Astrocyte of the spinal cord (primary cell): Measurements from ENCODE around the gene MORF4L1.

Source experiments
- DNase-seq: peaks from one replicate; pipeline ENCODE4 v3.0.0; 2011; ENCODE audit warnings: low read depth, low spot score
- H3K4me3 ChIP-seq: 2 replicates; pipeline ENCODE4 v1.5.1; 2011; ENCODE audit warnings: low read depth, mild to moderate bottlenecking, low read length, moderate library complexity
- CTCF ChIP-seq: IDR thresholded peaks from 2 replicates; pipeline ENCODE4 v1.5.1; 2012; ENCODE audit warnings: low read depth, mild to moderate bottlenecking, low read length, inconsistent platforms
- in situ Hi-C: cut with HindIII; loops from 2 replicates; pipeline ENCODE4 v1.10.0; 2017; ENCODE audit warnings: low sequenced_read_pairs

Gene MORF4L1

GRCh38 chr15:78921517-78921916 lies 48.8 kb downstream of the MORF4L1 start:
- TF ChIP-seq CTCF = no peak
- in situ Hi-C loops = no loop called here
- no peak for DNase-seq
- H3K4me3 ChIP-seq = no peak overlapping the region

- in situ Hi-C loops = no loop called here
Observed at GRCh38 chr15:78921940-78922339, 49.2 kb downstream of the MORF4L1 start.

GRCh38 chr15:78922527-78922926 lies 49.8 kb downstream of the MORF4L1 start:
- H3K4me3 ChIP-seq = no peak overlapping the region
- no peak for TF ChIP-seq CTCF
- in situ Hi-C loops = no loop called here
- DNase-seq = no peak

More at GRCh38 chr15:78921940-78922339, 49.2 kb downstream of the MORF4L1 start:
- no peak for TF ChIP-seq CTCF
- DNase-seq = no peak
- no peak overlapping the region for H3K4me3 ChIP-seq

DNA sequence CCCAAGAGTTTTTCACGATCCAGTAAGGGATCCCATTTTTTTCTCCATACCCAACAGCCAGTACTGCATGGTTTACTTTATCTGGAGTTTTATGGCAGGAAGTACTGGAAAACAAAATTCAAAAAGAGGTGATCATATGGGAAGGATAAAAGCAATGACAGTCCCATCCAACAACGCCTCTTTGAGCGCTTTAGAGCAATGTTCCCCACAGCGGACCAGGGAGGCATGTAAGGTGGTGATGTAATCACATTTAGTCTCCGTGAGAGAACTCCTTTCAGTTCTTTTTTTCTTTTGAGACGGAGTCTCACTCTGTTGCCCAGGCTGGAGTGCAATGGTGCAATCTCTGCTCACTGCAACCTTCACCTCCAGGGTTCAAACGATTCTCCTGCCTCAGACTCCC lies 50.3 kb downstream of the MORF4L1 start:
- no peak overlapping the region for H3K4me3 ChIP-seq
- in situ Hi-C loops = no loop called here
- no peak for DNase-seq
- TF ChIP-seq CTCF = no peak

- no peak overlapping the region for H3K4me3 ChIP-seq
- no peak for TF ChIP-seq CTCF
- no peak for DNase-seq
- in situ Hi-C loops = no loop called here
Observed at GRCh38 chr15:78923480-78924360, 51.0 kb downstream of the MORF4L1 start.

GRCh38 chr15:78925076-78925624 lies 52.5 kb downstream of the MORF4L1 start:
- in situ Hi-C loops = no loop called here
- DNase-seq = no peak
- no peak overlapping the region for H3K4me3 ChIP-seq
- TF ChIP-seq CTCF = no peak
